H1 (cell line): Measurements from ENCODE around the gene TSFM. TPM values are rescaled to one million over a fixed set of nuclear protein-coding genes. Genes with fewer than 3 reads are reported as not detected.
"Not testable (repeated sequence)": the region's sequence is repeated elsewhere in the genome, so short reads cannot be mapped to it uniquely, and the experiment has no call there.

Experiments used
- CTCF ChIA-PET: fragments of 300-600 bp; sonication (Branson Sonifier 250); formaldehyde crosslinking; loops from one replicate; lab custom pipeline; 2021; ENCODE audit not compliant: partially characterized antibody; lab: Charles Lee
- POLR2A ChIA-PET: fragments of 300-600 bp; sonication (Branson Sonifier 250); formaldehyde crosslinking; loops from one replicate; lab custom pipeline; 2021; ENCODE audit warnings: inconsistent platforms; ENCODE audit not compliant: partially characterized antibody; lab: Charles Lee
- DNase-seq, 2 experiments: peaks; one replicate each; pipeline versions ENCODE4 v3.0.0 to v3.0.0-alpha.2; 2010 to 2022; ENCODE audit warnings: low spot score in 2 of 2, low read depth in 1 of 2, mixed read lengths in 1 of 2
- FAIRE-seq: peaks from 2 replicates; lab custom pipeline; 2011; peaks lifted over from hg19 to GRCh38; lab: Jason Lieb, UNC
- H2AFZ ChIP-seq: 2 replicates; pipeline ENCODE4 v1.8.1; 2012; ENCODE audit warnings: low read length, inconsistent platforms
- H2AK5ac ChIP-seq: 2 replicates; pipeline ENCODE4 v1.6.1; 2013; ENCODE audit warnings: low read depth, low read length
- H2BK120ac ChIP-seq: replicated peaks from 2 replicates; pipeline ENCODE3; 2013; ENCODE audit warnings: low read depth, low read length, inconsistent platforms
- H2BK12ac ChIP-seq: 2 replicates; pipeline ENCODE4 v1.6.1; 2013; ENCODE audit warnings: low read depth, low read length
- H2BK15ac ChIP-seq: 2 replicates; pipeline ENCODE4 v1.6.1; 2013; ENCODE audit warnings: low read length
- H2BK20ac ChIP-seq: 2 replicates; pipeline ENCODE4 v1.6.1; 2013; ENCODE audit warnings: low read length
- H2BK5ac ChIP-seq: 2 replicates; pipeline ENCODE4 v1.6.1; 2013; ENCODE audit warnings: low read depth, low read length
- H3K14ac ChIP-seq: 2 replicates; pipeline ENCODE4 v1.6.1; 2013; ENCODE audit warnings: inconsistent platforms; ENCODE audit not compliant: insufficient read length
- H3K18ac ChIP-seq: 2 replicates; pipeline ENCODE4 v1.6.1; 2013; ENCODE audit warnings: low read length; ENCODE audit errors: extremely low read depth
- H3K23ac ChIP-seq: 2 replicates; pipeline ENCODE4 v1.6.1; 2013; ENCODE audit warnings: inconsistent platforms; ENCODE audit not compliant: insufficient read length
- H3K23me2 ChIP-seq: 2 replicates; pipeline ENCODE4 v1.6.1; 2013; ENCODE audit warnings: low read depth, low read length
- H3K27ac ChIP-seq: 2 replicates; pipeline ENCODE4 v1.6.1; 2011; ENCODE audit warnings: low read depth, low read length, inconsistent platforms
- H3K27me3 ChIP-seq, 4 experiments: replicated peaks in 1 of 4; 1 replicate in 1 of 4; 2 replicates in 3 of 4; pipeline versions ENCODE4 v1.6.1 to v1.8.1; 2011 to 2013; ENCODE audit warnings: low read length in 3 of 4, mild to moderate bottlenecking in 3 of 4, inconsistent platforms in 2 of 4, mixed read lengths in 2 of 4, moderate library complexity in 1 of 4; ENCODE audit not compliant: control insufficient read depth in 3 of 4, insufficient read depth in 3 of 4; ENCODE audit errors: extremely low read depth in 1 of 4
- H3K36me3 ChIP-seq, 4 experiments: 2 replicates each; pipeline versions ENCODE4 v1.6.1 to v1.8.1; 2011 to 2013; ENCODE audit warnings: mild to moderate bottlenecking in 4 of 4, low read length in 3 of 4, moderate library complexity in 2 of 4, control low read depth in 1 of 4, inconsistent platforms in 1 of 4; ENCODE audit not compliant: insufficient read depth in 4 of 4, control insufficient read depth in 2 of 4
- H3K4ac ChIP-seq: replicated peaks from 2 replicates; pipeline ENCODE3; 2013; ENCODE audit warnings: low read length, low read depth, mixed read lengths, inconsistent platforms; ENCODE audit not compliant: insufficient read length
- H3K4me1 ChIP-seq, 4 experiments: replicated peaks in 1 of 4; 1 replicate in 1 of 4; 2 replicates in 3 of 4; pipeline versions ENCODE4 v1.6.1 to v1.8.1; 2011 to 2013; ENCODE audit warnings: low read length in 3 of 4, inconsistent platforms in 2 of 4, mixed read lengths in 1 of 4; ENCODE audit not compliant: insufficient read depth in 4 of 4, control insufficient read depth in 3 of 4
- H3K4me2 ChIP-seq, 2 experiments: 2 replicates each; pipeline versions ENCODE4 v1.6.1 to v1.8.1; 2011 to 2013; ENCODE audit warnings: low read depth in 2 of 2, low read length in 2 of 2, control low read depth in 1 of 2, inconsistent platforms in 1 of 2, mild to moderate bottlenecking in 1 of 2; ENCODE audit not compliant: insufficient read depth in 1 of 2
- H3K4me3 ChIP-seq, 4 experiments: fragments of 200-600, 300-600 bp in 1 of 4; sonication (generic), shearing (Covaris generic), sonication (Bioruptor Twin) in 1 of 4; 2 replicates each; pipeline versions ENCODE4 v1.5.1 to v1.8.1; 2011 to 2016; ENCODE audit warnings: low read length in 4 of 4, low read depth in 3 of 4, control low read depth in 2 of 4, inconsistent platforms in 2 of 4, mild to moderate bottlenecking in 2 of 4, mixed read lengths in 1 of 4, moderate library complexity in 1 of 4; ENCODE audit not compliant: insufficient read depth in 2 of 4; ENCODE audit errors: extremely low read depth in 1 of 4
- H3K56ac ChIP-seq: replicated peaks from 2 replicates; pipeline ENCODE3; 2013; ENCODE audit warnings: low read depth, mild to moderate bottlenecking, mixed read lengths, low read length, inconsistent platforms; ENCODE audit not compliant: insufficient read length
- H3K79me1 ChIP-seq: 2 replicates; pipeline ENCODE4 v1.6.1; 2013; ENCODE audit warnings: low read depth, low read length, control low read depth
- H3K79me2 ChIP-seq, 2 experiments: 2 replicates each; pipeline versions ENCODE4 v1.6.1 to v1.8.1; 2012 to 2013; ENCODE audit warnings: low read length in 2 of 2, mild to moderate bottlenecking in 2 of 2, inconsistent platforms in 1 of 2; ENCODE audit not compliant: insufficient read depth in 2 of 2, control insufficient read depth in 1 of 2
- H3K9ac ChIP-seq, 4 experiments: replicated peaks in 1 of 4; 1 replicate in 1 of 4; 2 replicates in 3 of 4; pipeline versions ENCODE4 v1.6.1 to v1.8.1; 2011 to 2013; ENCODE audit warnings: low read depth in 3 of 4, low read length in 3 of 4, control low read depth in 2 of 4, mild to moderate bottlenecking in 2 of 4, moderate library complexity in 2 of 4, inconsistent platforms in 1 of 4; ENCODE audit errors: extremely low read depth in 1 of 4
- H3K9me3 ChIP-seq, 2 experiments: 2 replicates each; pipeline versions ENCODE4 v1.6.1 to v1.8.1; 2012 to 2013; ENCODE audit warnings: mild to moderate bottlenecking in 2 of 2, moderate library complexity in 2 of 2, control low read depth in 1 of 2, inconsistent platforms in 1 of 2, low read depth in 1 of 2, low read length in 1 of 2, mixed read lengths in 1 of 2; ENCODE audit not compliant: insufficient read depth in 2 of 2
- H4K20me1 ChIP-seq, 2 experiments: replicated peaks in 1 of 2; 2 replicates each; pipeline versions ENCODE3 to v1.8.1; 2011 to 2013; ENCODE audit warnings: inconsistent platforms in 2 of 2, low read length in 2 of 2, mild to moderate bottlenecking in 1 of 2; ENCODE audit not compliant: insufficient read depth in 2 of 2, control insufficient read depth in 1 of 2
- H4K5ac ChIP-seq: 2 replicates; pipeline ENCODE4 v1.6.1; 2013; ENCODE audit warnings: low read length, low read depth, mixed read lengths, inconsistent platforms; ENCODE audit not compliant: insufficient read length
- H4K8ac ChIP-seq: 2 replicates; pipeline ENCODE4 v1.8.0; 2013; ENCODE audit warnings: mild to moderate bottlenecking, moderate library complexity, low read length, inconsistent platforms; ENCODE audit not compliant: insufficient read depth; ENCODE audit errors: extremely low read depth
- H4K91ac ChIP-seq: replicated peaks from 2 replicates; pipeline ENCODE3; 2013; ENCODE audit warnings: low read length, mixed read lengths, inconsistent platforms; ENCODE audit not compliant: insufficient read length
- WGBS, 2 experiments: shearing (Covaris generic) in 1 of 2; methylation state at CpG; one replicate each; pipeline versions ENCODE4 v1.1.6 to v1.1.7; 2013 to 2015; ENCODE audit warnings: low lambda C conversion rate in 2 of 2, mixed read lengths in 2 of 2, inconsistent platforms in 1 of 2, low coverage in 1 of 2, missing lambda C conversion rate in 1 of 2; ENCODE audit not compliant: insufficient replicate concordance in 2 of 2, insufficient coverage in 1 of 2, insufficient read length in 1 of 2; ENCODE audit errors: extremely low coverage in 1 of 2, missing lambda C conversion rate in 1 of 2; 5-methylcytosine and 5-hydroxymethylcytosine counted together
- polyA plus RNA-seq, 7 experiments: library from polyadenylated mRNA; depleted of rRNA in 3 of 7; stranded (reverse) in 5 of 7; unstranded in 2 of 7; fragments of >200 nt in 5 of 7; fragments of 200-250 nt in 2 of 7; gene quantifications; 1 replicate in 5 of 7; 2 replicates in 1 of 7; 4 replicates in 1 of 7; pipeline versions ENCODE4 v1.2.1 to v1.2.3, GENCODE V29; 2011 to 2013; ENCODE audit warnings: missing spikeins in 2 of 7, mixed read lengths in 2 of 7
- total RNA-seq: library from RNA; stranded (reverse); fragmentation: NEBNext Ultra II Directional; extraction: Animal tissue kit (Norgen Biotek cat#: 25700); gene quantifications from 2 replicates; pipeline ENCODE4 v1.2.1, GENCODE V29; 2021

The TSFM gene
- total and polyA plus RNA-seq, 2 of the 8 experiments (the other 6 are each of a cell fraction or from before 2014, with no cell fraction given), result 17.4 to 49.8 TPM

DNA sequence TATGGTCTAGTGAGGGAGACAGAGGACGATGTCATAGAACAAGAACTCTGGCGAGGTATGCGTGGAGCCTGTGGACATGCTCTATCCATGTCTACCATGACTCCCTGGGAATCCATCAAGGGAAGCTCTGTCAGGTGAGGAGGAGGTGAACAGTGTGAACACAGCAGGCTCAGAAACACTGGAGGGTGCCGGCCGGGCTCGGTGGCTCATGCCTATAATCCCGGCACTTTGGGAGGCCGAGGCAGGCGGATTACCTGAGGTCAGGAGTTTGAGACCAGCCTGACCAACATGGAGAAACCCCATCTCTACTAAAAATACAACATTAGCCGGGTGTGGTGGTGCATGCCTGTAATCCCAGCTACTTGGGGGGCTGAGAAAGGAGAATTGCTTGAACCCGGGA, 8.0 kb upstream of the TSFM start:
- not testable (repeated sequence) for H3K79me2 ChIP-seq, H3K4me2 ChIP-seq, H3K56ac ChIP-seq, H3K79me1 ChIP-seq, H3K27ac ChIP-seq, H3K14ac ChIP-seq, H2BK15ac ChIP-seq, H4K5ac ChIP-seq, H3K4me1 ChIP-seq, H2BK120ac ChIP-seq, H3K36me3 ChIP-seq, H3K27me3 ChIP-seq, H2AK5ac ChIP-seq, H3K9ac ChIP-seq, H2AFZ ChIP-seq, H3K23ac ChIP-seq, H2BK12ac ChIP-seq, H3K9me3 ChIP-seq, H3K4me3 ChIP-seq, H4K8ac ChIP-seq, FAIRE-seq, H3K18ac ChIP-seq, DNase-seq, H3K4ac ChIP-seq, H2BK20ac ChIP-seq, H4K91ac ChIP-seq, H4K20me1 ChIP-seq, H2BK5ac ChIP-seq
- ChIA-PET CTCF (interaction anchor here (0.6 to 4.5 kb wide), 7 partner anchors 8 to 70 kb away, joined by 3 to 28 read pairs (median 4); no protein-coding TSS in a partner anchor), POLR2A (interaction anchor here (0.9 to 1.8 kb wide), 2 partner anchors 18 to 25 kb away, joined by 4 read pairs; no protein-coding TSS in a partner anchor)
- 91% methylated on average over 11 of the region's 11 CpGs; no CpG with 5 or more reads in 1 of the 2 experiments for WGBS, 2 experiments
- peaks cover 12% of the 10 kb centered on the region; the same call in 1 of the 2 replicates for H3K23me2 ChIP-seq
